ENCODE data around the gene CCDC51.

Gene CCDC51

GRCh38 chr3:48388966-48389365 is 51.0 kb downstream of the CCDC51 start:
- no peak overlapping the region for H3K9ac ChIP-seq (ENCODE audit: low read length)
- H2AFZ ChIP-seq (ENCODE audit: low read depth, low read length), result no peak overlapping the region
- no peaks in the 10 kb centered on the region for H3K36me3 ChIP-seq (replicated peaks; ENCODE audit: low read depth, low read length)
- TF ChIP-seq EZH2phosphoT487 (IDR thresholded peaks at IDR 0.05; ENCODE audit: low read depth) (no peak), CTCF (IDR thresholded peaks at IDR 0.05; ENCODE audit: low read depth, low read length) (no peak)
- H3K4me3 ChIP-seq (ENCODE audit: low read length), result no peak overlapping the region
- 0 out of 2 replicates have a peak, but pooled peaks cover under 1% of the 10 kb centered on the region for H3K27me3 ChIP-seq (ENCODE audit: low read depth, low read length)
- H3K27ac ChIP-seq (ENCODE audit: low read length), result no peak overlapping the region
- no peaks in the 10 kb centered on the region for H3K4me1 ChIP-seq (ENCODE audit: low read length)
- H3K79me2 ChIP-seq (ENCODE audit: low read length), result no peaks in the 10 kb centered on the region
- no peaks in the 10 kb centered on the region for H3K9me3 ChIP-seq (ENCODE audit: insufficient read depth, low read length)
- H3K4me2 ChIP-seq (ENCODE audit: low read length), result no peak overlapping the region
- no peaks in the 10 kb centered on the region for H4K20me1 ChIP-seq (ENCODE audit: insufficient read depth, low read length)

GRCh38 chr3:48387634-48388033 is 52.3 kb downstream of the CCDC51 start:
- Histone ChIP-seq H3K4me1 (ENCODE audit: low read length) (no peaks in the 10 kb centered on the region), H4K20me1 (ENCODE audit: insufficient read depth, low read length) (no peaks in the 10 kb centered on the region), H3K9ac (ENCODE audit: low read length) (no peak overlapping the region), H3K27me3 (ENCODE audit: low read depth, low read length) (peaks cover 13% of the 10 kb centered on the region; the same call in 1 of the 2 replicates), H3K27ac (ENCODE audit: low read length) (no peak overlapping the region), H3K79me2 (ENCODE audit: low read length) (no peaks in the 10 kb centered on the region), H3K9me3 (ENCODE audit: insufficient read depth, low read length) (no peaks in the 10 kb centered on the region), H3K36me3 (replicated peaks; ENCODE audit: low read depth, low read length) (no peaks in the 10 kb centered on the region), H3K4me2 (ENCODE audit: low read length) (no peak overlapping the region), H3K4me3 (ENCODE audit: low read length) (no peak overlapping the region), H2AFZ (ENCODE audit: low read depth, low read length) (no peak overlapping the region)
- TF ChIP-seq EZH2phosphoT487 (IDR thresholded peaks at IDR 0.05; ENCODE audit: low read depth), result no peak
- TF ChIP-seq CTCF (IDR thresholded peaks at IDR 0.05; ENCODE audit: low read depth, low read length), result no peak
